ENCODE results near the gene PTGER1. TPM values are rescaled to one million over a fixed set of nuclear protein-coding genes. Genes with fewer than 3 reads are reported as not detected.

The PTGER1 gene
- total and polyA plus RNA-seq, 9 of the 15 experiments (the other 6 are each of a cell fraction or from before 2014, with no cell fraction given), result 0.06 to 0.36 (median 0.31) TPM; not detected in 5

- TF ChIP-seq ZNF124 (CRISPR knock-in tag; IDR thresholded peaks at IDR 0.05) (no peak), BRCA1 (IDR thresholded peaks at IDR 0.05) (no peak), BRCA1 (CRISPR knock-in tag; IDR thresholded peaks at IDR 0.05) (no peak), RBM34 (IDR thresholded peaks at IDR 0.05; ENCODE audit: borderline replicate concordance, insufficient read depth, low read length) (no peak), NBN (IDR thresholded peaks at IDR 0.05; ENCODE audit: low read depth) (no peak), ATF4 (CRISPR knock-in tag; IDR thresholded peaks at IDR 0.05) (0 out of 2 replicates have a peak, but pooled peaks have one; percentile 35), HMGN3 (IDR thresholded peaks at IDR 0.05; ENCODE audit: borderline replicate concordance, extremely low read depth, insufficient read length, low read depth, low read length) (peak; percentile 48), SREBF2 (CRISPR knock-in tag; IDR thresholded peaks at IDR 0.05) (no peak), ZMIZ1 (IDR thresholded peaks at IDR 0.05; ENCODE audit: low read depth in 2 of 2, low read length in 2 of 2) (no peak), TEAD2 (tag; IDR thresholded peaks at IDR 0.05) (no peak), MXD1 (CRISPR knock-in tag; IDR thresholded peaks at IDR 0.05; ENCODE audit: borderline replicate concordance, poor library complexity, severe bottlenecking) (no peak), ZBTB7A (IDR thresholded peaks at IDR 0.05; ENCODE audit: borderline replicate concordance, control insufficient read depth, low read depth, low read length) (peak; percentile 71; the same call in 1 of the 2 replicates), ZNF79 (CRISPR knock-in tag; IDR thresholded peaks at IDR 0.05; ENCODE audit: low read depth) (no peak), ZNF707 (CRISPR knock-in tag; conservative IDR thresholded peaks at IDR 0.05) (no peak), ZNF57 (CRISPR knock-in tag; IDR thresholded peaks at IDR 0.05) (no peak)
- TF ChIP-seq, protein P1, sequence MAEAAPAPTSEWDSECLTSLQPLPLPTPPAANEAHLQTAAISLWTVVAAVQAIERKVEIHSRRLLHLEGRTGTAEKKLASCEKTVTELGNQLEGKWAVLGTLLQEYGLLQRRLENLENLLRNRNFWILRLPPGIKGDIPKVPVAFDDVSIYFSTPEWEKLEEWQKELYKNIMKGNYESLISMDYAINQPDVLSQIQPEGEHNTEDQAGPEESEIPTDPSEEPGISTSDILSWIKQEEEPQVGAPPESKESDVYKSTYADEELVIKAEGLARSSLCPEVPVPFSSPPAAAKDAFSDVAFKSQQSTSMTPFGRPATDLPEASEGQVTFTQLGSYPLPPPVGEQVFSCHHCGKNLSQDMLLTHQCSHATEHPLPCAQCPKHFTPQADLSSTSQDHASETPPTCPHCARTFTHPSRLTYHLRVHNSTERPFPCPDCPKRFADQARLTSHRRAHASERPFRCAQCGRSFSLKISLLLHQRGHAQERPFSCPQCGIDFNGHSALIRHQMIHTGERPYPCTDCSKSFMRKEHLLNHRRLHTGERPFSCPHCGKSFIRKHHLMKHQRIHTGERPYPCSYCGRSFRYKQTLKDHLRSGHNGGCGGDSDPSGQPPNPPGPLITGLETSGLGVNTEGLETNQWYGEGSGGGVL (CRISPR knock-in tag; IDR thresholded peaks at IDR 0.05), result no peak
These were observed 35.1 kb downstream of the PTGER1 start (continued) for GRCh38 chr19:14440049-14440448.
